ENCODE results near the gene SLC9A9. TPM values are rescaled to one million over a fixed set of nuclear protein-coding genes. Genes with fewer than 3 reads are reported as not detected.

SLC9A9 gene
- total and polyA plus RNA-seq, 10 of the 15 experiments (the other 5 are each of a cell fraction or from before 2014, with no cell fraction given), result 3.5 to 14.2 (median 9.3) TPM

DNA sequence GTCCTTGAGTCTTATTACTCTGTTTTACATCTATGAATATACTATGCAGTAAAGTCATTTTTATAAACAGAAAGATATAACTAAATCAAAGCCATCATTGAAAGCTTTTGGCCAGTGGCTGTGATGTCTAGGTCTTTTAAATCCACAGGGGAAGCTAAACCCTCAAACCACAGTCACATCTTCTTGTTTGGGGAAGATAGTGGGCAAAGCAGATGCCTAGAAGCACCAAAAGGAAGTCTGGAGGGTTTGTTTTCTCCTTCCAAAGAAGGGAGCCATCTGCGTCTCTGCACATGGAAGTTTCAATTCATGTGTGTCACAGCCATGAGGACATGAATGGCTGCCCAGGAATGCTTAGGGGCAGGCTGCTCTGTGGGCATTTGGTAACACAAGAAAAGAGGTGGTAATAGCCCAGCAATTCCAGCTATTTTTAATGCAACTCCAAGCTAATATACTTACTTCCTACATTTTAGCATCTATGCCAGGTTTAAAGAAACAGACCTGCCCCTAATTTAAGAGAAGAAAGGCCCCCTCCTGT lies 322.2 kb downstream of the SLC9A9 start:
- Histone ChIP-seq H3K9ac (ENCODE audit: control insufficient read depth, insufficient read depth, low read length) (no peak overlapping the region), H3K4me2 (ENCODE audit: control insufficient read depth, insufficient read depth) (no peak overlapping the region), H3K79me2 (ENCODE audit: control insufficient read depth, insufficient read depth, low read length) (no peaks in the 10 kb centered on the region), H3K4me3 (no peak overlapping the region), H4K20me1 (ENCODE audit: control insufficient read depth, insufficient read depth) (no peaks in the 10 kb centered on the region), H2AFZ (ENCODE audit: control insufficient read depth, low read depth, low read length) (no peak overlapping the region), H3K9me3 (replicated peaks; ENCODE audit: control insufficient read depth, insufficient read depth, low read length) (no peaks in the 10 kb centered on the region; the same call in 1 of the 3 replicates), H3K4me1 (ENCODE audit: control insufficient read depth, insufficient read depth, low read length) (peaks cover 12% of the 10 kb centered on the region), H3K27ac (ENCODE audit: control insufficient read depth, insufficient read depth) (no peak overlapping the region), H3K27me3 (replicated peaks in 1 of 2; ENCODE audit: control insufficient read depth in 2 of 2, insufficient read depth in 2 of 2, low read length in 1 of 2) (no peaks in the 10 kb centered on the region), H3K36me3 (ENCODE audit: control insufficient read depth in 2 of 2, insufficient read depth in 2 of 2, low read length in 1 of 2) (no peaks in the 10 kb centered on the region)
- ChIA-PET CTCF (no interaction called here), SMC1A (ENCODE audit: uncharacterized antibody, unreplicated experiment) (interaction anchor here (1.2 kb wide), 1 partner anchor 148 kb away, joined by 3 read pairs; no protein-coding TSS in a partner anchor), RAD21 (ENCODE audit: unreplicated experiment) (no interaction called here), POLR2A (no interaction called here)
- in situ Hi-C loops (cut with MboI) (no loop called here), intact Hi-C loops (cut with micrococcal nuclease; ENCODE audit: unreplicated experiment) (no loop called here)
- DNase-seq (ENCODE audit: low read depth, low spot score) (no peak), FAIRE-seq (no peak), ATAC-seq (no peak)
- TF ChIP-seq MYB (IDR thresholded peaks at IDR 0.05; ENCODE audit: borderline replicate concordance, low read depth, low read length) (no peak), NR2C1 (IDR thresholded peaks at IDR 0.05) (no peak), BMI1 (IDR thresholded peaks at IDR 0.05; ENCODE audit: borderline replicate concordance) (no peak), IKZF1 (conservative IDR thresholded peaks at IDR 0.05) (no peak), NR2C2 (IDR thresholded peaks at IDR 0.05; ENCODE audit: borderline replicate concordance, control insufficient read depth, insufficient read length, low read depth) (no peak), HDGF (IDR thresholded peaks at IDR 0.05) (no peak)
- TF ChIP-seq, protein P1, sequence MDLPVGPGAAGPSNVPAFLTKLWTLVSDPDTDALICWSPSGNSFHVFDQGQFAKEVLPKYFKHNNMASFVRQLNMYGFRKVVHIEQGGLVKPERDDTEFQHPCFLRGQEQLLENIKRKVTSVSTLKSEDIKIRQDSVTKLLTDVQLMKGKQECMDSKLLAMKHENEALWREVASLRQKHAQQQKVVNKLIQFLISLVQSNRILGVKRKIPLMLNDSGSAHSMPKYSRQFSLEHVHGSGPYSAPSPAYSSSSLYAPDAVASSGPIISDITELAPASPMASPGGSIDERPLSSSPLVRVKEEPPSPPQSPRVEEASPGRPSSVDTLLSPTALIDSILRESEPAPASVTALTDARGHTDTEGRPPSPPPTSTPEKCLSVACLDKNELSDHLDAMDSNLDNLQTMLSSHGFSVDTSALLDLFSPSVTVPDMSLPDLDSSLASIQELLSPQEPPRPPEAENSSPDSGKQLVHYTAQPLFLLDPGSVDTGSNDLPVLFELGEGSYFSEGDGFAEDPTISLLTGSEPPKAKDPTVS (IDR thresholded peaks at IDR 0.05; ENCODE audit: low read depth, low read length), result no peak
- TF ChIP-seq, protein P2, sequence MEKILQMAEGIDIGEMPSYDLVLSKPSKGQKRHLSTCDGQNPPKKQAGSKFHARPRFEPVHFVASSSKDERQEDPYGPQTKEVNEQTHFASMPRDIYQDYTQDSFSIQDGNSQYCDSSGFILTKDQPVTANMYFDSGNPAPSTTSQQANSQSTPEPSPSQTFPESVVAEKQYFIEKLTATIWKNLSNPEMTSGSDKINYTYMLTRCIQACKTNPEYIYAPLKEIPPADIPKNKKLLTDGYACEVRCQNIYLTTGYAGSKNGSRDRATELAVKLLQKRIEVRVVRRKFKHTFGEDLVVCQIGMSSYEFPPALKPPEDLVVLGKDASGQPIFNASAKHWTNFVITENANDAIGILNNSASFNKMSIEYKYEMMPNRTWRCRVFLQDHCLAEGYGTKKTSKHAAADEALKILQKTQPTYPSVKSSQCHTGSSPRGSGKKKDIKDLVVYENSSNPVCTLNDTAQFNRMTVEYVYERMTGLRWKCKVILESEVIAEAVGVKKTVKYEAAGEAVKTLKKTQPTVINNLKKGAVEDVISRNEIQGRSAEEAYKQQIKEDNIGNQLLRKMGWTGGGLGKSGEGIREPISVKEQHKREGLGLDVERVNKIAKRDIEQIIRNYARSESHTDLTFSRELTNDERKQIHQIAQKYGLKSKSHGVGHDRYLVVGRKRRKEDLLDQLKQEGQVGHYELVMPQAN (conservative IDR thresholded peaks at IDR 0.05), result no peak
- TF ChIP-seq, protein P3, sequence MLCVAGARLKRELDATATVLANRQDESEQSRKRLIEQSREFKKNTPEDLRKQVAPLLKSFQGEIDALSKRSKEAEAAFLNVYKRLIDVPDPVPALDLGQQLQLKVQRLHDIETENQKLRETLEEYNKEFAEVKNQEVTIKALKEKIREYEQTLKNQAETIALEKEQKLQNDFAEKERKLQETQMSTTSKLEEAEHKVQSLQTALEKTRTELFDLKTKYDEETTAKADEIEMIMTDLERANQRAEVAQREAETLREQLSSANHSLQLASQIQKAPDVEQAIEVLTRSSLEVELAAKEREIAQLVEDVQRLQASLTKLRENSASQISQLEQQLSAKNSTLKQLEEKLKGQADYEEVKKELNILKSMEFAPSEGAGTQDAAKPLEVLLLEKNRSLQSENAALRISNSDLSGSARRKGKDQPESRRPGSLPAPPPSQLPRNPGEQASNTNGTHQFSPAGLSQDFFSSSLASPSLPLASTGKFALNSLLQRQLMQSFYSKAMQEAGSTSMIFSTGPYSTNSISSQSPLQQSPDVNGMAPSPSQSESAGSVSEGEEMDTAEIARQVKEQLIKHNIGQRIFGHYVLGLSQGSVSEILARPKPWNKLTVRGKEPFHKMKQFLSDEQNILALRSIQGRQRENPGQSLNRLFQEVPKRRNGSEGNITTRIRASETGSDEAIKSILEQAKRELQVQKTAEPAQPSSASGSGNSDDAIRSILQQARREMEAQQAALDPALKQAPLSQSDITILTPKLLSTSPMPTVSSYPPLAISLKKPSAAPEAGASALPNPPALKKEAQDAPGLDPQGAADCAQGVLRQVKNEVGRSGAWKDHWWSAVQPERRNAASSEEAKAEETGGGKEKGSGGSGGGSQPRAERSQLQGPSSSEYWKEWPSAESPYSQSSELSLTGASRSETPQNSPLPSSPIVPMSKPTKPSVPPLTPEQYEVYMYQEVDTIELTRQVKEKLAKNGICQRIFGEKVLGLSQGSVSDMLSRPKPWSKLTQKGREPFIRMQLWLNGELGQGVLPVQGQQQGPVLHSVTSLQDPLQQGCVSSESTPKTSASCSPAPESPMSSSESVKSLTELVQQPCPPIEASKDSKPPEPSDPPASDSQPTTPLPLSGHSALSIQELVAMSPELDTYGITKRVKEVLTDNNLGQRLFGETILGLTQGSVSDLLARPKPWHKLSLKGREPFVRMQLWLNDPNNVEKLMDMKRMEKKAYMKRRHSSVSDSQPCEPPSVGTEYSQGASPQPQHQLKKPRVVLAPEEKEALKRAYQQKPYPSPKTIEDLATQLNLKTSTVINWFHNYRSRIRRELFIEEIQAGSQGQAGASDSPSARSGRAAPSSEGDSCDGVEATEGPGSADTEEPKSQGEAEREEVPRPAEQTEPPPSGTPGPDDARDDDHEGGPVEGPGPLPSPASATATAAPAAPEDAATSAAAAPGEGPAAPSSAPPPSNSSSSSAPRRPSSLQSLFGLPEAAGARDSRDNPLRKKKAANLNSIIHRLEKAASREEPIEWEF (IDR thresholded peaks at IDR 0.05; ENCODE audit: insufficient replicate concordance, low read depth, low read length), result no peak
- TF ChIP-seq, protein P4, sequence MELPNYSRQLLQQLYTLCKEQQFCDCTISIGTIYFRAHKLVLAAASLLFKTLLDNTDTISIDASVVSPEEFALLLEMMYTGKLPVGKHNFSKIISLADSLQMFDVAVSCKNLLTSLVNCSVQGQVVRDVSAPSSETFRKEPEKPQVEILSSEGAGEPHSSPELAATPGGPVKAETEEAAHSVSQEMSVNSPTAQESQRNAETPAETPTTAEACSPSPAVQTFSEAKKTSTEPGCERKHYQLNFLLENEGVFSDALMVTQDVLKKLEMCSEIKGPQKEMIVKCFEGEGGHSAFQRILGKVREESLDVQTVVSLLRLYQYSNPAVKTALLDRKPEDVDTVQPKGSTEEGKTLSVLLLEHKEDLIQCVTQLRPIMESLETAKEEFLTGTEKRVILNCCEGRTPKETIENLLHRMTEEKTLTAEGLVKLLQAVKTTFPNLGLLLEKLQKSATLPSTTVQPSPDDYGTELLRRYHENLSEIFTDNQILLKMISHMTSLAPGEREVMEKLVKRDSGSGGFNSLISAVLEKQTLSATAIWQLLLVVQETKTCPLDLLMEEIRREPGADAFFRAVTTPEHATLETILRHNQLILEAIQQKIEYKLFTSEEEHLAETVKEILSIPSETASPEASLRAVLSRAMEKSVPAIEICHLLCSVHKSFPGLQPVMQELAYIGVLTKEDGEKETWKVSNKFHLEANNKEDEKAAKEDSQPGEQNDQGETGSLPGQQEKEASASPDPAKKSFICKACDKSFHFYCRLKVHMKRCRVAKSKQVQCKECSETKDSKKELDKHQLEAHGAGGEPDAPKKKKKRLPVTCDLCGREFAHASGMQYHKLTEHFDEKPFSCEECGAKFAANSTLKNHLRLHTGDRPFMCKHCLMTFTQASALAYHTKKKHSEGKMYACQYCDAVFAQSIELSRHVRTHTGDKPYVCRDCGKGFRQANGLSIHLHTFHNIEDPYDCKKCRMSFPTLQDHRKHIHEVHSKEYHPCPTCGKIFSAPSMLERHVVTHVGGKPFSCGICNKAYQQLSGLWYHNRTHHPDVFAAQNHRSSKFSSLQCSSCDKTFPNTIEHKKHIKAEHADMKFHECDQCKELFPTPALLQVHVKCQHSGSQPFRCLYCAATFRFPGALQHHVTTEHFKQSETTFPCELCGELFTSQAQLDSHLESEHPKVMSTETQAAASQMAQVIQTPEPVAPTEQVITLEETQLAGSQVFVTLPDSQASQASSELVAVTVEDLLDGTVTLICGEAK (IDR thresholded peaks at IDR 0.05; ENCODE audit: borderline replicate concordance), result no peak
- 80% methylated on average over 1 of the region's 1 CpG for whole genome bisulfite sequencing (ENCODE audit: insufficient coverage, insufficient replicate concordance, low lambda C conversion rate, missing lambda C conversion rate)
- BruUV-seq (replicated peaks), result no TSS peak
